Type B pancreatic cell (in vitro differentiated cells): ENCODE results near the gene HSPB2. TPM values are rescaled to one million over a fixed set of nuclear protein-coding genes. Genes with fewer than 3 reads are reported as not detected.
A peak's percentile ranks its signal among the peaks of the same experiment; 100 is the strongest.

Experiments
- DNase-seq: peaks from one replicate; pipeline ENCODE4 v3.0.0; 2021; ENCODE audit warnings: mixed read lengths; ENCODE audit not compliant: unreplicated experiment; ENCODE audit errors: extremely low spot score
- H3K27ac Mint-ChIP-seq: 2 replicates; pipeline ENCODE4 v1.8.0; 2021; ENCODE audit warnings: mild to moderate bottlenecking, mixed read lengths
- H3K27me3 Mint-ChIP-seq: 2 replicates; pipeline ENCODE4 v1.8.0; 2021; ENCODE audit warnings: mixed read lengths
- H3K36me3 Mint-ChIP-seq: 2 replicates; pipeline ENCODE4 v1.8.0; 2021; ENCODE audit warnings: mixed read lengths
- H3K4me1 Mint-ChIP-seq: one replicate; pipeline ENCODE4 v1.8.0; 2021; ENCODE audit warnings: mixed read lengths; ENCODE audit not compliant: unreplicated experiment
- H3K4me3 Mint-ChIP-seq: 2 replicates; pipeline ENCODE4 v1.8.0; 2021; ENCODE audit warnings: mild to moderate bottlenecking, mixed read lengths
- H3K9me3 Mint-ChIP-seq: 2 replicates; pipeline ENCODE4 v1.8.0; 2021; ENCODE audit warnings: mixed read lengths
- CTCF ChIP-seq: fragments of 200-600 bp; sonication (generic); conservative IDR thresholded peaks from 2 replicates; pipeline ENCODE4 v1.5.0; 2021; ENCODE audit warnings: antibody characterized with exemption, mild to moderate bottlenecking
- total RNA-seq: library from RNA; stranded (reverse); gene quantifications from 2 replicates; pipeline ENCODE4 v1.2.1, GENCODE V29; 2021; ENCODE audit warnings: low replicate concordance

The HSPB2 gene
- total RNA-seq, 1 donor from 2014 or later: not detected

GRCh38 chr11:111910676-111911562 is 1.6 kb upstream of the HSPB2 start:
- Mint-ChIP-seq H3K9me3 (no peaks in the 10 kb centered on the region), H3K27ac (no peak overlapping the region), H3K27me3 (peaks cover 4% of the 10 kb centered on the region), H3K4me1 (peaks cover 22% of the 10 kb centered on the region), H3K36me3 (no peaks in the 10 kb centered on the region), H3K4me3 (no peak overlapping the region)
- no peak for DNase-seq
- no peak for TF ChIP-seq CTCF

- no peak for TF ChIP-seq CTCF
- Mint-ChIP-seq H3K27ac (peak within 1 kb of the TSS; percentile 46), H3K4me1 (peaks cover 22% of the 10 kb centered on the region), H3K27me3 (peaks cover 4% of the 10 kb centered on the region), H3K4me3 (no peak within 1 kb of the TSS), H3K36me3 (no peaks in the 10 kb centered on the region), H3K9me3 (no peaks in the 10 kb centered on the region)
- DNase-seq: no peak
These were observed 752 bp upstream of the HSPB2 start, which contains the start of gene CRYAB for GRCh38 chr11:111911563-111912401. TSS of gene CRYAB (minus strand) at chr11:111911770. CDS start at chr11:111911724, 46 bp downstream.

GRCh38 chr11:111913031-111913861 is 712 bp downstream of the HSPB2 start:
- no peak for DNase-seq
- Mint-ChIP-seq H3K27me3 (peaks cover 4% of the 10 kb centered on the region), H3K4me3 (no peak overlapping the region), H3K27ac (no peak overlapping the region), H3K4me1 (peaks cover 27% of the 10 kb centered on the region), H3K36me3 (no peaks in the 10 kb centered on the region), H3K9me3 (no peaks in the 10 kb centered on the region)
- TF ChIP-seq CTCF: no peak

GRCh38 chr11:111913997-111914396 is 1.5 kb downstream of the HSPB2 start:
- Mint-ChIP-seq H3K9me3 (no peaks in the 10 kb centered on the region), H3K4me1 (peaks cover 33% of the 10 kb centered on the region), H3K4me3 (no peak overlapping the region), H3K36me3 (no peaks in the 10 kb centered on the region), H3K27ac (no peak overlapping the region), H3K27me3 (peaks cover 4% of the 10 kb centered on the region)
- no peak for TF ChIP-seq CTCF
- DNase-seq: no peak

- DNase-seq: no peak
- TF ChIP-seq CTCF: no peak
- peaks cover 26% of the 10 kb centered on the region for H3K4me1 Mint-ChIP-seq
- no peaks in the 10 kb centered on the region for H3K9me3 Mint-ChIP-seq
- no peak overlapping the region for H3K4me3 Mint-ChIP-seq
- H3K36me3 Mint-ChIP-seq: no peaks in the 10 kb centered on the region
- H3K27ac Mint-ChIP-seq: no peak overlapping the region
- no peaks in the 10 kb centered on the region for H3K27me3 Mint-ChIP-seq
These were observed 4.2 kb downstream of the HSPB2 start for GRCh38 chr11:111916768-111917167.
